Measurements from ENCODE around the gene CGREF1.

CGREF1 gene

DNA sequence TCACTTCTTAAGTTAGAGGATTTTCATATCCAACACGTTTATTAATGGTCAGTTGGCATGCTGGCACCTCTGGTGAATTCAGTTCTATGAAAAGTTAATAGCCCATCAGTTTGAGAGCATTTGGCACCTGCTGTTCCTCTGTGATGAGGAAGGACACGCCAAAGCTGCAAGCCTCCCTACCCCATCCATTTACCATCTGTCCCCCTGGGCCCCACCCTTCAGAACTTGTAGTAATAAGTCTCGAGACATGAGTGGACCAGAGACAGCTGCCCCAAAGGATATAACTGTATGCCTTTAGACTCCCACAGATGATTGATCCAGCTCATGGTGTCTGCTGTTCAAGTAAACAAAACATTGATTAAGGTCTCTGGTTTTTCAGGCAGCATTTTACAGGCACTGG lies 53.8 kb downstream of the CGREF1 start:
- no peak overlapping the region for H2AK5ac ChIP-seq (ENCODE audit: low read depth, low read length)
- H3K9me3 ChIP-seq (replicated peaks in 1 of 2; ENCODE audit: control insufficient read depth in 2 of 2, insufficient read depth in 1 of 2, low read depth in 1 of 2, low read length in 2 of 2): peaks cover 0 to 2% of the 10 kb centered on the region in 2 donors
- H3K14ac ChIP-seq (ENCODE audit: low read length): no peak overlapping the region
- no peak overlapping the region for H2BK15ac ChIP-seq (ENCODE audit: low read length)
- no peak overlapping the region for H2BK120ac ChIP-seq (ENCODE audit: low read depth, low read length)
- H2BK12ac ChIP-seq (ENCODE audit: low read length): no peak overlapping the region
- DNase-seq (ENCODE audit: low spot score): no peak
- no peak overlapping the region for H3K4ac ChIP-seq (ENCODE audit: low read length)
- no peak overlapping the region for H3K27ac ChIP-seq (replicated peaks; ENCODE audit: low read length)
- H3K36me3 ChIP-seq (replicated peaks in 1 of 2; ENCODE audit: control insufficient read depth in 2 of 2, insufficient read depth in 2 of 2, low read length in 2 of 2): peaks cover 37 to 86% of the 10 kb centered on the region in 2 donors
- no peak overlapping the region for H3K4me3 ChIP-seq (ENCODE audit: low read length in 2 of 2)
- H2BK5ac ChIP-seq (ENCODE audit: low read length): no peak overlapping the region
- no CpG with 5 or more reads among the region's 3 CpGs for WGBS, 2 donors (ENCODE audit: extremely low coverage in 2 of 2, insufficient read length in 2 of 2, insufficient replicate concordance in 1 of 2)
- H3K79me1 ChIP-seq (ENCODE audit: low read depth, low read length): peaks cover 1% of the 10 kb centered on the region
- H4K91ac ChIP-seq (ENCODE audit: low read depth, low read length, poor library complexity): no peak overlapping the region
- no peak overlapping the region for H4K8ac ChIP-seq (ENCODE audit: low read depth, low read length)
- no peaks in the 10 kb centered on the region for H3K4me1 ChIP-seq (ENCODE audit: control insufficient read depth in 2 of 2, insufficient read depth in 1 of 2, low read depth in 1 of 2, low read length in 2 of 2)
- H2AFZ ChIP-seq (ENCODE audit: low read length): no peak overlapping the region
- H3K18ac ChIP-seq (ENCODE audit: low read length): no peak overlapping the region
- H3K27me3 ChIP-seq (ENCODE audit: control insufficient read depth in 3 of 3, insufficient read depth in 3 of 3, low read depth in 1 of 3, low read length in 3 of 3): no peaks in the 10 kb centered on the region
- no peak overlapping the region for H3K23ac ChIP-seq (ENCODE audit: low read depth, low read length, poor library complexity)
- no peak overlapping the region for H3K9ac ChIP-seq (ENCODE audit: low read depth, low read length, poor library complexity)
- H3K4me2 ChIP-seq (ENCODE audit: insufficient read depth, low read length, poor library complexity, severe bottlenecking): no peak overlapping the region

DNA sequence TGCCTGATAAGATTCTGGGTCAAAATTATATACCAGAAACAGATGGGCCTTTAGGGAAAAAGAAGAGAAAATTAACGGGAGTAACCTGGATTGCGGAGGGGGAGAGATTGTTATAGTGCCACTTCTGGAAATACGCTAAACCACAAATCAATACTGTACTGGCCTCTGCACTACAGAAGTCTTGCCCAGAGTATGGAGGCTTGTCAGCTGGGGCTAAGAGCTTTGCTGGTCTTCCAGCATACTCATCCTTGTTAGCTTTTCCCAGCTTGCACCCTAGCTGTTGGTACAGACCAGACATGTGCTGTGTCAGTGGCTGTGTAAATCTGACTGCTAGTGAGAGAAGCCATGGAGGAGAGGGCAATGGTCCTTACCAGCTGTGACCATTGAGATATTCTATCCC lies 58.6 kb downstream of the CGREF1 start:
- DNase-seq (ENCODE audit: low spot score): no peak
- H3K23ac ChIP-seq (ENCODE audit: low read depth, low read length, poor library complexity): no peak overlapping the region
- H3K9ac ChIP-seq (ENCODE audit: low read depth, low read length, poor library complexity): no peak overlapping the region
- no peaks in the 10 kb centered on the region for H3K27me3 ChIP-seq (ENCODE audit: control insufficient read depth in 3 of 3, insufficient read depth in 3 of 3, low read depth in 1 of 3, low read length in 3 of 3)
- no peak overlapping the region for H2BK12ac ChIP-seq (ENCODE audit: low read length)
- no peaks in the 10 kb centered on the region for H3K79me1 ChIP-seq (ENCODE audit: low read depth, low read length)
- no peak overlapping the region for H2AFZ ChIP-seq (ENCODE audit: low read length)
- no peak overlapping the region for H2BK120ac ChIP-seq (ENCODE audit: low read depth, low read length)
- no peak overlapping the region for H2BK5ac ChIP-seq (ENCODE audit: low read length)
- H3K4me1 ChIP-seq (ENCODE audit: control insufficient read depth in 2 of 2, insufficient read depth in 1 of 2, low read depth in 1 of 2, low read length in 2 of 2): no peaks in the 10 kb centered on the region
- no peak overlapping the region for H4K8ac ChIP-seq (ENCODE audit: low read depth, low read length)
- no peak overlapping the region for H3K18ac ChIP-seq (ENCODE audit: low read length)
- no peak overlapping the region for H3K14ac ChIP-seq (ENCODE audit: low read length)
- no peak overlapping the region for H2BK15ac ChIP-seq (ENCODE audit: low read length)
- peaks cover 40 to 86% of the 10 kb centered on the region in 2 donors for H3K36me3 ChIP-seq (replicated peaks in 1 of 2; ENCODE audit: control insufficient read depth in 2 of 2, insufficient read depth in 2 of 2, low read length in 2 of 2)
- no peak overlapping the region for H3K4me3 ChIP-seq (ENCODE audit: low read length in 2 of 2)
- H3K4ac ChIP-seq (ENCODE audit: low read length): no peak overlapping the region
- H4K91ac ChIP-seq (ENCODE audit: low read depth, low read length, poor library complexity): peak overlapping the region; percentile 76
- H2AK5ac ChIP-seq (ENCODE audit: low read depth, low read length): no peak overlapping the region
- no CpG with 5 or more reads among the region's 3 CpGs for WGBS, 2 donors (ENCODE audit: extremely low coverage in 2 of 2, insufficient read length in 2 of 2, insufficient replicate concordance in 1 of 2)
- H3K9me3 ChIP-seq (replicated peaks in 1 of 2; ENCODE audit: control insufficient read depth in 2 of 2, insufficient read depth in 1 of 2, low read depth in 1 of 2, low read length in 2 of 2): peaks cover 0 to 2% of the 10 kb centered on the region in 2 donors
- no peak overlapping the region for H3K4me2 ChIP-seq (ENCODE audit: insufficient read depth, low read length, poor library complexity, severe bottlenecking)
- no peak overlapping the region for H3K27ac ChIP-seq (replicated peaks; ENCODE audit: low read length)

DNA sequence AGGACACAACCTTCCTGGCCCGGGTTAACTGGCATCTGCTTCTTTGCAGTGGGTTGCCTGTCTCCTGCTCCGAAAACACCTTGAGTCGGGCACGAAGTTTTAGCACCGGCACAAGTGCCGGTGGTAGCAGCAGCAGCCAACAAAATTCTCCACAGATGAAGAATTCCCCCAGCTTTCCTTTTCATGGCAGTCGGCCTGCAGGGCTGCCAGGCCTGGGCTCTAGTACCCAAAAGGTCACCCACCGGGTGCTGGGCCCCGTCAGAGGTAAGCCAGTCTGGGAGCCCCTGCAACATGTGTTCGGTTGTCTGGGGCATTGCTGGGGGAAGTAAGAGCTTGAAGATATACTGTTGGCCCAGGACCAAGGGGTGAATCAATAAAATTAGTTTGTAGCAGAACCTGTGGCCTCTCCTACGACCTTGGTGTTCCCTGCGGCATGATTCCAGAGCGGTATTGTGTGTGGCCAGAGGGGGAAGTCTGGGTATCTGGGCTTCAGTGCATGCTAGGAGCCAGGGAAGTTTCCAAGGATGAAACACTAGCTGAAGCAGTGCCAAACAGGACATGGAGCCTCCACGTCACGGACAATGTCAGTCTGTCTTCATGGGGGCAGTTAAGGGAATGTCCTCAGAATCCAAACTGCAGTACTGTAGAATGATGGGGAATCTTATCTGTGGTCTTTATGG lies 59.6 kb downstream of the CGREF1 start:
- Histone ChIP-seq H3K9ac (ENCODE audit: low read depth, low read length, poor library complexity) (no peak overlapping the region), H3K23ac (ENCODE audit: low read depth, low read length, poor library complexity) (no peak overlapping the region), H3K4me1 (ENCODE audit: control insufficient read depth in 2 of 2, insufficient read depth in 1 of 2, low read depth in 1 of 2, low read length in 2 of 2) (no peaks in the 10 kb centered on the region), H3K14ac (ENCODE audit: low read length) (no peak overlapping the region), H2AFZ (ENCODE audit: low read length) (no peak overlapping the region), H3K4me3 (ENCODE audit: low read length in 2 of 2) (no peak overlapping the region), H3K27me3 (ENCODE audit: control insufficient read depth in 3 of 3, insufficient read depth in 3 of 3, low read depth in 1 of 3, low read length in 3 of 3) (no peaks in the 10 kb centered on the region), H4K8ac (ENCODE audit: low read depth, low read length) (no peak overlapping the region), H3K79me1 (ENCODE audit: low read depth, low read length) (no peaks in the 10 kb centered on the region), H2BK120ac (ENCODE audit: low read depth, low read length) (no peak overlapping the region), H3K9me3 (replicated peaks in 1 of 2; ENCODE audit: control insufficient read depth in 2 of 2, insufficient read depth in 1 of 2, low read depth in 1 of 2, low read length in 2 of 2) (peaks cover 0 to 2% of the 10 kb centered on the region in 2 donors), H2BK12ac (ENCODE audit: low read length) (no peak overlapping the region), H2AK5ac (ENCODE audit: low read depth, low read length) (no peak overlapping the region), H4K91ac (ENCODE audit: low read depth, low read length, poor library complexity) (no peak overlapping the region), H2BK5ac (ENCODE audit: low read length) (no peak overlapping the region), H3K4me2 (ENCODE audit: insufficient read depth, low read length, poor library complexity, severe bottlenecking) (no peak overlapping the region), H3K27ac (replicated peaks; ENCODE audit: low read length) (no peak overlapping the region), H3K36me3 (replicated peaks in 1 of 2; ENCODE audit: control insufficient read depth in 2 of 2, insufficient read depth in 2 of 2, low read length in 2 of 2) (peaks cover 46 to 89% of the 10 kb centered on the region in 2 donors), H3K4ac (ENCODE audit: low read length) (no peak overlapping the region), H2BK15ac (ENCODE audit: low read length) (no peak overlapping the region), H3K18ac (ENCODE audit: low read length) (no peak overlapping the region)
- DNase-seq (ENCODE audit: low spot score): no peak
- WGBS, 2 donors (ENCODE audit: extremely low coverage in 2 of 2, insufficient read length in 2 of 2, insufficient replicate concordance in 1 of 2): no CpG with 5 or more reads among the region's 15 CpGs

DNA sequence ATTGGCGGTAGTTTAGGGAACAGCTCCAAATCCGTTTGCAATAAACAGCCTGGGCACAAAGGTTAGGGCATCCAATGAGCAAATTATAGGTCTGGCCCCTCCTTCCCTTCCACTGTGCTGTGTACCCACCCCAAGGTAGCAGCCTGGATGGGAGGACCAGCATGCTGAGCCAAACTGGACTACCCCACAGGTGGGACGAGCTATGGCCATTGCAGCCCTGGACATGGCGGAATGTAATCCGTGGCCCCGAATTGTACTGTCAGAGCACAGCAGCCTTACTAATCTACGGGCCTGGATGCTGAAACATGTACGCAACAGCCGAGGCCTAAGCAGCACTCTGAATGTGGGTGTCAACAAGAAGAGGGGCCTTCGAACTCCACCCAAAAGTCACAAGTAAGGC lies 60.7 kb downstream of the CGREF1 start:
- peaks cover 53 to 91% of the 10 kb centered on the region in 2 donors for H3K36me3 ChIP-seq (replicated peaks in 1 of 2; ENCODE audit: control insufficient read depth in 2 of 2, insufficient read depth in 2 of 2, low read length in 2 of 2)
- H3K27me3 ChIP-seq (ENCODE audit: control insufficient read depth in 3 of 3, insufficient read depth in 3 of 3, low read depth in 1 of 3, low read length in 3 of 3): no peaks in the 10 kb centered on the region
- peak overlapping the region; percentile 64 for H3K9ac ChIP-seq (ENCODE audit: low read depth, low read length, poor library complexity)
- no peak overlapping the region for H3K4ac ChIP-seq (ENCODE audit: low read length)
- no peak overlapping the region for H2BK5ac ChIP-seq (ENCODE audit: low read length)
- H3K27ac ChIP-seq (replicated peaks; ENCODE audit: low read length): no peak overlapping the region
- no peak overlapping the region for H2BK12ac ChIP-seq (ENCODE audit: low read length)
- peaks cover 0 to 2% of the 10 kb centered on the region in 2 donors for H3K9me3 ChIP-seq (replicated peaks in 1 of 2; ENCODE audit: control insufficient read depth in 2 of 2, insufficient read depth in 1 of 2, low read depth in 1 of 2, low read length in 2 of 2)
- no peak overlapping the region for H2BK15ac ChIP-seq (ENCODE audit: low read length)
- DNase-seq (ENCODE audit: low spot score): no peak
- H3K4me2 ChIP-seq (ENCODE audit: insufficient read depth, low read length, poor library complexity, severe bottlenecking): no peak overlapping the region
- no peak overlapping the region for H3K4me3 ChIP-seq (ENCODE audit: low read length in 2 of 2)
- no peak overlapping the region for H3K14ac ChIP-seq (ENCODE audit: low read length)
- H4K8ac ChIP-seq (ENCODE audit: low read depth, low read length): peak overlapping the region; percentile 70
- H3K4me1 ChIP-seq (ENCODE audit: control insufficient read depth in 2 of 2, insufficient read depth in 1 of 2, low read depth in 1 of 2, low read length in 2 of 2): no peaks in the 10 kb centered on the region
- H3K18ac ChIP-seq (ENCODE audit: low read length): no peak overlapping the region
- no CpG with 5 or more reads among the region's 10 CpGs for WGBS, 2 donors (ENCODE audit: extremely low coverage in 2 of 2, insufficient read length in 2 of 2, insufficient replicate concordance in 1 of 2)
- peak overlapping the region; percentile 50 for H3K23ac ChIP-seq (ENCODE audit: low read depth, low read length, poor library complexity)
- no peak overlapping the region for H2BK120ac ChIP-seq (ENCODE audit: low read depth, low read length)
- peaks cover 2% of the 10 kb centered on the region for H3K79me1 ChIP-seq (ENCODE audit: low read depth, low read length)
- H2AK5ac ChIP-seq (ENCODE audit: low read depth, low read length): no peak overlapping the region
- no peak overlapping the region for H4K91ac ChIP-seq (ENCODE audit: low read depth, low read length, poor library complexity)
- H2AFZ ChIP-seq (ENCODE audit: low read length): no peak overlapping the region

Data from neuronal stem cell (in vitro differentiated cells).